A549 (cell line): ENCODE data around the gene TBRG4. TPM values are rescaled to one million over a fixed set of nuclear protein-coding genes. Genes with fewer than 3 reads are reported as not detected.
A peak's percentile ranks its signal among the peaks of the same experiment; 100 is the strongest.

Experiments
- ATAC-seq, 2 experiments: fragments of 200-7000 bp in 1 of 2; fragments of >200 bp in 1 of 2; cut with Nextera tagmentation in 1 of 2; cut with Tn5 transposase in 1 of 2; 3 replicates each; pipeline versions ENCODE4 v1.8.0 to v1.9.1; 2018 to 2020; ENCODE audit warnings: mild to moderate bottlenecking in 1 of 2, moderate library complexity in 1 of 2
- CTCF ChIA-PET: fragments of 300-600 bp; sonication (Branson Sonifier 250); formaldehyde crosslinking; extraction: SDS; loops from one replicate; lab custom pipeline; 2021; ENCODE audit warnings: antibody characterized with exemption, inconsistent platforms; lab: Yijun Ruan, JAX
- POLR2A ChIA-PET: fragments of 350-600 bp; formaldehyde crosslinking; extraction: SDS; loops from one replicate; lab custom pipeline; 2021; ENCODE audit warnings: antibody characterized with exemption, inconsistent platforms; lab: Yijun Ruan, JAX
- DNase-seq, 2 experiments: peaks; one replicate each; pipeline versions ENCODE4 v3.0.0 to v3.0.0-alpha.2; 2011 to 2016; ENCODE audit warnings: low read depth in 1 of 2, low spot score in 1 of 2
- FAIRE-seq: peaks from 2 replicates; lab custom pipeline; 2011; peaks lifted over from hg19 to GRCh38; lab: Jason Lieb, UNC
- H3K27ac ChIP-seq, 2 experiments: fragments of >200 bp; sonication (Bioruptor Twin); formaldehyde crosslinking; 3 replicates each; pipeline ENCODE4 v1.5.1; 2016 to 2017
- H3K4me1 ChIP-seq: fragments of >200 bp; sonication (Bioruptor Twin); formaldehyde crosslinking; 3 replicates; pipeline ENCODE4 v1.6.1; 2016
- H3K4me2 ChIP-seq: fragments of >200 bp; sonication (Bioruptor Twin); formaldehyde crosslinking; 3 replicates; pipeline ENCODE4 v1.6.1; 2016
- H3K4me3 ChIP-seq: fragments of >200 bp; sonication (Bioruptor Twin); formaldehyde crosslinking; 3 replicates; pipeline ENCODE4 v1.5.1; 2016
- H3K9me3 ChIP-seq: fragments of >200 bp; sonication (Bioruptor Twin); formaldehyde crosslinking; 3 replicates; pipeline ENCODE4 v1.6.1; 2016
- ATOH8 ChIP-seq: fragments of 250-450 bp; sonication (Bioruptor Pico); IDR thresholded peaks from 2 replicates; pipeline ENCODE4 v1.5.0; 2020; ENCODE audit warnings: low read depth, mild to moderate bottlenecking, moderate library complexity
- CBX2 ChIP-seq: fragments of 200-600 bp; sonication (generic); IDR thresholded peaks from 2 replicates; pipeline ENCODE4 v1.6.1; 2016; ENCODE audit warnings: low read depth, mild to moderate bottlenecking, borderline replicate concordance
- CHD2 ChIP-seq: fragments of 150-350 bp; IDR thresholded peaks from 2 replicates; pipeline ENCODE4 v1.6.1; 2014; ENCODE audit warnings: low read length; ENCODE audit not compliant: partially characterized antibody
- CTCF ChIP-seq: fragments of >200 bp; sonication (Bioruptor Twin); formaldehyde crosslinking; IDR thresholded peaks from 3 replicates; pipeline ENCODE4 v1.5.1; 2016
- EHF ChIP-seq: fragments of 250-450 bp; sonication (Bioruptor Pico); IDR thresholded peaks from 2 replicates; pipeline ENCODE4 v1.5.0; 2020; ENCODE audit warnings: mild to moderate bottlenecking
- ELK1 ChIP-seq: fragments of 150-350 bp; IDR thresholded peaks from 2 replicates; pipeline ENCODE4 v1.6.1; 2014; ENCODE audit warnings: low read depth, mild to moderate bottlenecking, low read length
- FOSB ChIP-seq: fragments of 250-450 bp; sonication (Bioruptor Pico); IDR thresholded peaks from 2 replicates; pipeline ENCODE4 v1.5.0; 2020; ENCODE audit warnings: mild to moderate bottlenecking, moderate library complexity
- GATA3 ChIP-seq: IDR thresholded peaks from 2 replicates; pipeline ENCODE4 v1.6.1; 2012; ENCODE audit warnings: borderline replicate concordance
- HOXA7 ChIP-seq: fragments of 250-450 bp; sonication (Bioruptor Pico); IDR thresholded peaks from 2 replicates; pipeline ENCODE4 v1.5.0; 2020; ENCODE audit warnings: mild to moderate bottlenecking, moderate library complexity
- HOXB5 ChIP-seq: fragments of 250-450 bp; sonication (Bioruptor Pico); IDR thresholded peaks from 2 replicates; pipeline ENCODE4 v1.5.0; 2020; ENCODE audit warnings: mild to moderate bottlenecking, moderate library complexity
- JUN ChIP-seq, 2 experiments: fragments of >200 bp; sonication (Bioruptor Twin); formaldehyde crosslinking; IDR thresholded peaks; 2 replicates in 1 of 2; 3 replicates in 1 of 2; pipeline ENCODE4 v1.6.1; 2016 to 2017
- KDM5A ChIP-seq: fragments of 200-600 bp; sonication (generic); IDR thresholded peaks from 2 replicates; pipeline ENCODE4 v1.6.1; 2016; ENCODE audit warnings: antibody characterized with exemption, mild to moderate bottlenecking
- MAFK ChIP-seq: fragments of 450-650 bp; IDR thresholded peaks from 2 replicates; pipeline ENCODE4 v1.6.1; 2014; ENCODE audit not compliant: partially characterized antibody
- MYC ChIP-seq: IDR thresholded peaks from 2 replicates; pipeline ENCODE4 v1.6.1; 2012; ENCODE audit warnings: mild to moderate bottlenecking, inconsistent platforms, low read length, improper control_type of control experiment, borderline replicate concordance
- PHF8 ChIP-seq: fragments of 200-600 bp; sonication (generic); IDR thresholded peaks from 2 replicates; pipeline ENCODE4 v1.6.1; 2016; ENCODE audit warnings: low read depth, mild to moderate bottlenecking, antibody characterized with exemption, moderate library complexity, borderline replicate concordance
- POLR2A ChIP-seq: IDR thresholded peaks from 2 replicates; pipeline ENCODE4 v1.6.1; 2012; ENCODE audit warnings: mild to moderate bottlenecking, low read length
- POLR2AphosphoS2 ChIP-seq: conservative IDR thresholded peaks from 2 replicates; pipeline ENCODE4 v1.6.1; 2012; ENCODE audit warnings: low read length, improper control_type of control experiment, inconsistent platforms
- REST ChIP-seq: fragments of 200-600 bp; sonication (generic); IDR thresholded peaks from 2 replicates; pipeline ENCODE4 v1.6.1; 2016; ENCODE audit warnings: antibody characterized with exemption, mild to moderate bottlenecking, moderate library complexity
- SMC3 ChIP-seq: fragments of >200 bp; sonication (Bioruptor Twin); formaldehyde crosslinking; IDR thresholded peaks from 3 replicates; pipeline ENCODE4 v1.6.1; 2018; ENCODE audit warnings: inconsistent platforms
- TFCP2L1 ChIP-seq: fragments of 250-450 bp; sonication (Bioruptor Pico); IDR thresholded peaks from 2 replicates; pipeline ENCODE4 v1.5.0; 2021; ENCODE audit warnings: mild to moderate bottlenecking
- ZC3H11A ChIP-seq: fragments of 450-650 bp; IDR thresholded peaks from 2 replicates; pipeline ENCODE4 v1.6.1; 2014; ENCODE audit warnings: antibody characterized with exemption, mild to moderate bottlenecking
- WGBS: methylation state at CpG from one replicate; pipeline ENCODE4 v1.1.6; 2017; ENCODE audit errors: missing lambda C conversion rate; 5-methylcytosine and 5-hydroxymethylcytosine counted together
- polyA minus RNA-seq: library from RNA; depleted of rRNA, polyadenylated mRNA; stranded (reverse); fragments of >200 nt; gene quantifications from 2 replicates; pipeline ENCODE4 v1.2.3, GENCODE V29; 2011; rRNA and poly(A)+ RNA removed
- polyA plus RNA-seq, 4 experiments: library from polyadenylated mRNA; depleted of rRNA in 3 of 4; stranded (reverse); fragments of >200 nt; fragmentation: RNase III in 1 of 4; extraction: RNeasy Plus Mini Kit Qiagen cat#74134 plus additional on column Dnase treatment in 1 of 4; gene quantifications; 2 replicates in 3 of 4; 3 replicates in 1 of 4; pipeline ENCODE4 v1.2.3, GENCODE V29; 2011 to 2017
- TF ChIP-seq, protein P1 (sequence below): fragments of 250-450 bp; sonication (Bioruptor Pico); IDR thresholded peaks from 2 replicates; pipeline ENCODE4 v1.5.0; 2021; ENCODE audit warnings: mild to moderate bottlenecking, moderate library complexity, borderline replicate concordance
- TF ChIP-seq, protein P2 (sequence below): fragments of 450-650 bp; IDR thresholded peaks from 2 replicates; pipeline ENCODE4 v1.6.1; 2014; ENCODE audit warnings: antibody characterized with exemption
- TF ChIP-seq, protein P3 (sequence below): fragments of >200 bp; sonication (Bioruptor Twin); formaldehyde crosslinking; IDR thresholded peaks from 3 replicates; pipeline ENCODE4 v1.6.1; 2016

TBRG4 gene
- polyA plus RNA-seq (2011; rRNA removed) (100 and 135 TPM in 2 replicates), polyA plus RNA-seq (2017; fragmentation: RNase III; extraction: RNeasy Plus Mini Kit Qiagen cat#74134 plus additional on column Dnase treatment) (82.2 to 88.8 TPM (median 86.9 TPM) in 3 replicates), polyA minus RNA-seq (312 and 320 TPM in 2 replicates)
- 117 and 140 TPM in 2 replicates for polyA plus RNA-seq (2012; cell fraction: cytosol; rRNA removed)
- polyA plus RNA-seq (2012; cell fraction: nucleus; rRNA removed): 229 and 282 TPM in 2 replicates

- ChIA-PET CTCF (interaction anchor here (0.7 to 2.3 kb wide), 9 partner anchors 11 to 473 kb away, joined by 3 to 9 read pairs (median 3); partner anchors contain the start of gene H2AZ2), POLR2A (interaction anchor here (0.5 to 1.8 kb wide), 32 partner anchors 9 to 1067 kb away, joined by 3 to 16 read pairs (median 4); partner anchors contain the start of genes DBNL, DDX56, H2AZ2 and OGDH)
- ATAC-seq (peak; percentile 94 to 96), DNase-seq (peak; percentile 85 to 97), FAIRE-seq (peak; percentile 46)
- peak within 1 kb of the TSS; percentile 86 for H3K4me3 ChIP-seq
- H3K27ac ChIP-seq: peak within 1 kb of the TSS; percentile 92 to 96
- H3K4me1 ChIP-seq: peaks cover 28% of the 10 kb centered on the region
- no peaks in the 10 kb centered on the region for H3K9me3 ChIP-seq
- peak within 1 kb of the TSS; percentile 86 for H3K4me2 ChIP-seq
- under 1% methylated on average over 40 of the region's 64 CpGs for WGBS
- TF ChIP-seq PHF8 (peak; percentile 91), POLR2AphosphoS2 (no peak), ATOH8 (CRISPR knock-in tag) (peak; percentile 80; the same call in 1 of the 2 replicates), ELK1 (peak; percentile 62; the same call in 1 of the 2 replicates), MYC (peak; percentile 100), SMC3 (0 out of 3 replicates have a peak, but pooled peaks have one; percentile 31), HOXA7 (peak; percentile 87), REST (no peak; the same call in none of the 2 replicates), EHF (CRISPR knock-in tag) (0 out of 2 replicates have a peak, but pooled peaks have one; percentile 4), POLR2A (peak; percentile 94), CBX2 (no peak), TFCP2L1 (CRISPR knock-in tag) (peak; percentile 94), MAFK (no peak), HOXB5 (CRISPR knock-in tag) (no peak), CTCF (peak; percentile 61), ZC3H11A (peak; percentile 8; the same call in 1 of the 2 replicates), KDM5A (peak; percentile 85), FOSB (CRISPR knock-in tag) (peak; percentile 85), GATA3 (no peak), CHD2 (peak; percentile 57), JUN (IDR thresholded peaks at IDR 0.05) (peak; percentile 86 to 98; a peak in 4 of 5 replicates)
- TF ChIP-seq, protein P1, sequence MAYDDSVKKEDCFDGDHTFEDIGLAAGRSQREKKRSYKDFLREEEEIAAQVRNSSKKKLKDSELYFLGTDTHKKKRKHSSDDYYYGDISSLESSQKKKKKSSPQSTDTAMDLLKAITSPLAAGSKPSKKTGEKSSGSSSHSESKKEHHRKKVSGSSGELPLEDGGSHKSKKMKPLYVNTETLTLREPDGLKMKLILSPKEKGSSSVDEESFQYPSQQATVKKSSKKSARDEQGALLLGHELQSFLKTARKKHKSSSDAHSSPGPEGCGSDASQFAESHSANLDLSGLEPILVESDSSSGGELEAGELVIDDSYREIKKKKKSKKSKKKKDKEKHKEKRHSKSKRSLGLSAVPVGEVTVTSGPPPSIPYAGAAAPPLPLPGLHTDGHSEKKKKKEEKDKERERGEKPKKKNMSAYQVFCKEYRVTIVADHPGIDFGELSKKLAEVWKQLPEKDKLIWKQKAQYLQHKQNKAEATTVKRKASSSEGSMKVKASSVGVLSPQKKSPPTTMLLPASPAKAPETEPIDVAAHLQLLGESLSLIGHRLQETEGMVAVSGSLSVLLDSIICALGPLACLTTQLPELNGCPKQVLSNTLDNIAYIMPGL (CRISPR knock-in tag): peak; percentile 70; the same call in 1 of the 2 replicates
- TF ChIP-seq, protein P2, sequence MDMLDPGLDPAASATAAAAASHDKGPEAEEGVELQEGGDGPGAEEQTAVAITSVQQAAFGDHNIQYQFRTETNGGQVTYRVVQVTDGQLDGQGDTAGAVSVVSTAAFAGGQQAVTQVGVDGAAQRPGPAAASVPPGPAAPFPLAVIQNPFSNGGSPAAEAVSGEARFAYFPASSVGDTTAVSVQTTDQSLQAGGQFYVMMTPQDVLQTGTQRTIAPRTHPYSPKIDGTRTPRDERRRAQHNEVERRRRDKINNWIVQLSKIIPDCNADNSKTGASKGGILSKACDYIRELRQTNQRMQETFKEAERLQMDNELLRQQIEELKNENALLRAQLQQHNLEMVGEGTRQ: peak; percentile 33; the same call in 1 of the 2 replicates
- TF ChIP-seq, protein P3, sequence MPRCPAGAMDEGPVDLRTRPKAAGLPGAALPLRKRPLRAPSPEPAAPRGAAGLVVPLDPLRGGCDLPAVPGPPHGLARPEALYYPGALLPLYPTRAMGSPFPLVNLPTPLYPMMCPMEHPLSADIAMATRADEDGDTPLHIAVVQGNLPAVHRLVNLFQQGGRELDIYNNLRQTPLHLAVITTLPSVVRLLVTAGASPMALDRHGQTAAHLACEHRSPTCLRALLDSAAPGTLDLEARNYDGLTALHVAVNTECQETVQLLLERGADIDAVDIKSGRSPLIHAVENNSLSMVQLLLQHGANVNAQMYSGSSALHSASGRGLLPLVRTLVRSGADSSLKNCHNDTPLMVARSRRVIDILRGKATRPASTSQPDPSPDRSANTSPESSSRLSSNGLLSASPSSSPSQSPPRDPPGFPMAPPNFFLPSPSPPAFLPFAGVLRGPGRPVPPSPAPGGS: peak; percentile 96
These were observed at the start of gene TBRG4 for GRCh38 chr7:45111298-45112223. Gene TBRG4, minus strand, starts transcription at chr7:45111697. Its CDS starts 2,460 bp downstream, at chr7:45109237.
